HG03103 (cell line): Measurements from ENCODE around the gene GLRX.
"Not testable (repeated sequence)": the region's sequence is repeated elsewhere in the genome, so short reads cannot be mapped to it uniquely, and the experiment has no call there.

Experiments
- ATAC-seq: cut with Tn5 transposase; IDR thresholded peaks from one replicate; pipeline ENCODE4 v1.9.1; 2021; ENCODE audit warnings: low read depth; ENCODE audit not compliant: unreplicated experiment

GLRX gene

DNA sequence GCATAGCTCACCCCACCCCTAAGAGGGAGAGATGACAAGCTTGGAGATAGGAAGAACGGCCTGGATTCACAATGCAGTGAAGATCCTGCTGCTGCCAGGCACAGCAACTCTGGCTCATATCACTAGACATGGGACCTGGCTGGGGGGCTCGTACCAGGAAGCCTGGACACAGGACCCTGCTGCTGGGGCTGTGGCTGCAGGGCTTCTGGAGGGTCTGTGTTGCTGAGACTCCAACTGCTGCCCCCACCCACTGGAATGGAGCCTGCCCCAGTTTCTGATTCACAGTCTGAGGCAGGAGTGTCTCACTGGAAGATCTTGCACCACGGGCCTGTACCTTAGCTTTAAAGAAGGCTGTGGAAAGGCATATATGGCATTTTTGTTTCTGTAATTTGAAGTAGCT, 31.0 kb upstream of the GLRX start:
- ATAC-seq = no peak

DNA sequence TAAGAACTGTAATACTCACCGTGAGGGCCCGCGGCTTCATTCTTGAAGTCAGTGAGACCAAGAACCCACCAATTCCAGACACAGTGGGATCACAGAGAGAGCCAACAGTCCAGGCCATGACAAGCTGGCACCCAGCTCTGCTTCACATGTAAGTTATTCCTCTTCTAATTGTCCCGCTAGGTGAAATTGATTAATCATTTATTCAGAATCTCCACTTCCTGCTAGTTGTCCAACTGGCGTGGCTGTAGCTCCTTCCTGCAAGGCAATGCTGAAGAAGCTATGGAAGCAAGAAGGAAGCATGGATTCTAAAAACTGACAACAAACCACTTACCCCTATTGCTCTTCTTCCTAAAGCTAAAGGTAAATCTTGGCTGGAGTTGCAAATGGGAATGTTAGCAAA, 30.0 kb upstream of the GLRX start:
- no peak for ATAC-seq

DNA sequence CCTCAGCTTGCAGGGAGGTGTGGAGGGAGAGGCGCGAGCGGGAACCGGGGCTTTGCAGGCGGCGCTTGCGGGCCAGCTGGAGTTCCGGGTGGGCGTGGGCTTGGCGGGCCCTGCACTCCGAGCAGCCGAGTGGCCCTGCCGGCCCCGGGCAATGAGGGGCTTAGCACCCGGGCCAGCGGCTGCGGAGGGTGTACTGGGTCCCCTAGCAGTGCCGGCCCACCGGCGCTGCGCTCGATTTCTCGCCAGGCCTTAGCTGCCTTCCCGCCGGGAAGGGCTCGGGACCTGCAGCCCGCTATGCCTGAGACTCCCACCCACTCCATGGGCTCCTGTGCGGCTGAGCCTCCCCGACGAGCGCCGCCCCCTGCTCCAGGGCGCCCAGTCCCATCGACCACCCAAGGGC, 28.6 kb upstream of the GLRX start:
- not testable (repeated sequence) for ATAC-seq

DNA sequence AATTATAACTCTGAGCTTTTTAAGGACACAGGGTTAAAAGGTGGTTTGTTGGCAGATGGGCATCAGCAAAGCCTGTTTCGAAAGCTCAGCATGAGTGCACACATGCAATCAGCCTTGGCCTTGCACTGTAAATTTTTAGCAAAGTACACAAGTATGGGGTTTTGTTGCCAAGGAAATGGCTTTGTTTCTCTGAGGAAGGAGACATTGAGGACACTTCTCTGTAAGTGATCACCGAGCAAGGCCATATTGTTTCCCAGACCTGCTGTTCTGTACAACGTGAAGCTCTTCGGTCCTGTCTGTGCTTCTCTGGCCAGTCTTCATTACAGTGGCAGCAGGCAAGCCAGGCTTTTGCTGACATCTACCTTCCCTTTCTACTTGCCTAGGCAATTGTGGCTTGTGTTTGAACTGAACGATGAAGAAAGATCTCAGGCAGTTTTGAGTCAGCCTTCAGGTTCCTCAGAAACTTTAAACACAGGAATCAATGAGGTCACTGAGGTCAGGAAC, 27.9 kb upstream of the GLRX start:
- ATAC-seq = no peak

DNA sequence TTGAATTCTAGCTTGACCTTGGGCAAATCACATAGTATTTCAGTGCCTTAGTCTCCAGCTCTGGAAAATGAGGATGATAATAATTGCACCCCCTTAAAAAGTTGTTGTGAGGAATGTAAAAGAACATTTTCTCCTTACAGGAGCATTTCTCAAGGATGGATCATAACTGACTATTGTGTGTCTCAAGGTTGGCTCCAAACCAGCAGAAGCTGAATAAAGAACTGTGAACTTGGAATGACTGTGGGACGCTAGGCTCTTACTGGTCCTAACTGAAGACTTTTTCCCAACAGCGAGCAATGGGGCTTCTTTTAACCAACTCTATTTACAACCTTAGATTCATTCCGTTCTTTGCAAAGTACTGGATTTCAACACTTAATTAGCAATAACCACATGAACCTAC, 26.2 kb upstream of the GLRX start:
- no peak for ATAC-seq

DNA sequence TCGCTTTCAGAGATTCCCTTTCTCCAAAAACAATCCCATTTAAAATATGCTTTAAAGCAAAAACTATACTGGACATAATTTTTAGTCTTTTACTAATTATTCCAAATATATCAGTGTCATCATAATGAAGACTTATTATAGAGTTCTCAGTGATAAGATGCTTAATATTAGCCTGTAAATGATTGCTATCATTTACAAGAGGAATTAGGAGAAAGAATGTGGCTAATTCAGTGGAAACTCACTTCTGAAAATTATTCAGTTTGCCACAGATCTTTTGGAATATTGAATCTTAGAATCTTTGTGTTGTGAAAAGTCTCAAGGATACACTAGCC, 24.7 kb upstream of the GLRX start:
- no peak for ATAC-seq

DNA sequence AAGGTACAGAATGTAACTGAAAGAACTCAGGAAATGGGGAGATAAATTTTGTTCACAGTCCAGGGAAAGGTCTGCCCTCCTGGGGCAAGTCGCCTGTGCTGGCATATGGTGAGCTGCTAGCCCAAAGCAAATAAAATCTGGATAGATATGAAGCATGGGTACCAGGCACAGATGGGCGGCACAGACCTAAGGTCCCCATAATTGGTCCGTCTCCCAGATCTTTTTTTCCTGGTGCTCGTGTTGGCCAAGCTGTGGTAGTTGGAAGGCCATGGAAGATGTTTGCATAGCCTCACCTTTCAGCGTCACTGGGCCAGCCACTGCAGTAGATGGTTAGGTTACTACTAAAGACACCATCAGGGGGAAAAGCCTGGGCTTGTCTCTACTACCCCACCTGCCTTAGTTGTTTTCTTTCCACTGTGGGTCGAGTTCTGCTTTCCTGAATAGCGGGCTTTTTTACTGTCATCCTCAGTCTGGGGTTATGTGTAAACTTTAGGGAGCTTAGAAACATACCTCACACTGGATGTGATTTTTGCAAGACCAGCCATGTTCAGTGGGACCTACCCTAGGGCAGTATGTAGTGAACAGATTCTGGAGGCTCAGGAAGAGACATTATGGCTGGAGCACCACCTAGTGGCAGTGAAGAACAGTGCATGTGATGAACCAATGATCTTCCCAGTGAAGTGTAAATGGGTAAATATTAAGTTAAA, 24.2 kb upstream of the GLRX start:
- peak; percentile 51 for ATAC-seq

DNA sequence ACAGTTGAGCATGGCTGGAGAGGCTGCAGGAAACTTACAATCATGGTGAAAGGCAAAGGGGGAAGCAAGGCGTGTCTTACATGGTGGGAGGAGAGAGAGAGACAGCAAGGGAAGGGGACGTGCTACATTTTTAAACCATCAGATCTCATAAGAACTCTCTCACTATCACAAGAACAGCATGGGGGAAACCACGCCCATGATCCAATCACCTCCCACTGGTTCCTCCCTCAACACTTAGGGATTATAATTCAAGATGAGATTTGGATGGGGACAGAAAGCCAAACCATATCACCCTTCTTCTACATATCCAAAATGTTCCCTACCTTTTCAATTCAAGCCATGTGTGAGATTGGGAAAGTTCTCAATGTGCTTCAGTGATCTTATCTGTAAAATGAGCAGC, 22.9 kb upstream of the GLRX start:
- no peak for ATAC-seq

DNA sequence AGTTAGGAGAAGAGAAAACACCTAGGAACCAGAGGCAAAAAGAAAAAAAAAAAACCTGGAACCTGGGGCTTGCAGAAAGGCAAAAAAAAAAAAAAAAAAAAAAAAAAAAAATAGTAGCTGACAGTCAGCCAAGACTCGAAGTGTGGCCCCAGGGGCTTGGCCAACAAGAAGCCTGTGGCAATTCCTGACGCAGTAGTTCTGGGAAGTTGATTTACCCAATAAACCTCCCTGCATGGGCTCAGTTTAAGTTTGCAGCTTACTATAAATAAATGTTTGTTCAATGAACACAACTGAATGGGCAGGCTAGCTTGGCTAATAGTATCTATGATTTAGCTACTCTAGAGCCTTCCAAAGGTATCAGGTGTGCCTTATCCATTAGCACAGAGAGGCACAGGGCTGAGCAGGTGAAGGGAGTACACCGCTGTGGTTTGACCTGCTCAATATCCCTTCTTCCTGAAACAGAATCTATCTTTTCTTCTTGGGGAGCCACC, 21.3 kb upstream of the GLRX start:
- ATAC-seq = no peak

DNA sequence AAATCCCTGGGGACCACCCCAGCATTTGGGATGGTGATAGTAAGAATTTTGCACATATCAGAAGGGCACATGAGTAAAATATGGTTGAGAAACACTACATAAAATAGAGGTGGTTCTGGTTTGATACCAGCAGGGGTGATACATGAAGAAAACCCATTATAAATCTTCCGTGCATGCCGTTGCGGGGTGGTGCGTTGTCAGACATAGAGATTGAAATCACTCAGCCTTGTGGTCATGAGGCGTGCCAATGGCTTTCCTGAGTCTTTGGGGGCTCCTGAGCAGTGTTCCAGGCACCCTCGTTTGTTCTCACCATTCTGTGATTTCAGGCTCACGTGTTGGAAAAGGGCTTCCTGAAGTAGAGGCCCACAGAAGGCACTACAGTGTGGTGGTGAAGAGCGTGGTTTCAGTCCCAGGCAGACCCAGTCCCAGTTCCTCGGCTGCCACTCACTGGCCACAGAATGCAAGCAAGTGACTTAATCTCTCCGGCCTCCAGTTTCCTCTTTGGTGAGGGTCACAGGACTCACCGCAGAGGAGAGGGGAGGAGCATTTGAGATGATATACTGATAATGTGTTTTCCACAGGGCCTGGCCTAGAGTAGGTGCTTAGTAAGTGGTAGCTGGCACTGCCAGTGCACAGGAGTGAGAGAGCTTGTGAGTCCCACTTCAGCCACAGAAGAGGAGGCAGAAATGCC, 20.5 kb upstream of the GLRX start:
- ATAC-seq = peak; percentile 85

DNA sequence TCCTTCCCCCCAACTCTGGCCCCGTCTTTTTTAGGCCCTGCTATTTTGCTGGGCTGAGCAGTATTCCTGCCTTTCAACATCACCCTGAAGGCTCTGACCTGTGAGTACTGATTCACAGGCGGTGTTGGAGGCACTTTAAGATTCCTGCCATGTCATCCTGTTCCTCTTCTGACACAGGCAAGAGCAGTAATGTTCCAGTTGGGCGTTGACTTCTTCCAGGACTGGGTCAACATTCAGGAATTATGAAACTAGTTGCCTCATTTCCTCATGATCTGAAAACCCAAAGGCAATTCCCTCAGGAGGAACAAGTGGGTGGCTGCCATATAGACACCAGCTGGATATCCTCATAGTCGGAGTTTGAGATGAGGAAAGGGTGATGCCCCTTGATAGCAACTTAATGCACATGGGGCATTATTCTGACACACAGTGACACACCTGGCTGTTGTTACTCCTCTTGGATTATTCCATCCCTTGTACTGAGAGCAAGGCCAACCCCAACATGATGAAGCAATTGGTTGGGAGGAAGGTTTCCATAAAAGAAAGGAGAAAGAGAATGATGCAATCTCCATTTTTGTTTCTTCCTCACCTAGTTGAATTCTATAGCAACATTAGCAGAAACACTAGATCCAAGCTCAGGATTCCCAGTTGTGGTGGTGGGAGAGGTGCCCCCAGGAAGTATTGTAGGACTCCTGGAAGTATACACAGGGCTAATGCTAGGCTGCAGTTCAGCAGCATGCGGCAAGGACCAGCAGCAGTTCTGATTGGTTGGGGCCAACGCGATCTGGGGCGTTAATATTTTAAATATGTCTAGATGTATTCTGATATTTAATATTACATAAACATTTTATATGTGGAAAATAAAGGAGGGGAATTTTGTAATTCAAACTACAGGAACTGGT, 19.6 kb upstream of the GLRX start:
- no peak for ATAC-seq

DNA sequence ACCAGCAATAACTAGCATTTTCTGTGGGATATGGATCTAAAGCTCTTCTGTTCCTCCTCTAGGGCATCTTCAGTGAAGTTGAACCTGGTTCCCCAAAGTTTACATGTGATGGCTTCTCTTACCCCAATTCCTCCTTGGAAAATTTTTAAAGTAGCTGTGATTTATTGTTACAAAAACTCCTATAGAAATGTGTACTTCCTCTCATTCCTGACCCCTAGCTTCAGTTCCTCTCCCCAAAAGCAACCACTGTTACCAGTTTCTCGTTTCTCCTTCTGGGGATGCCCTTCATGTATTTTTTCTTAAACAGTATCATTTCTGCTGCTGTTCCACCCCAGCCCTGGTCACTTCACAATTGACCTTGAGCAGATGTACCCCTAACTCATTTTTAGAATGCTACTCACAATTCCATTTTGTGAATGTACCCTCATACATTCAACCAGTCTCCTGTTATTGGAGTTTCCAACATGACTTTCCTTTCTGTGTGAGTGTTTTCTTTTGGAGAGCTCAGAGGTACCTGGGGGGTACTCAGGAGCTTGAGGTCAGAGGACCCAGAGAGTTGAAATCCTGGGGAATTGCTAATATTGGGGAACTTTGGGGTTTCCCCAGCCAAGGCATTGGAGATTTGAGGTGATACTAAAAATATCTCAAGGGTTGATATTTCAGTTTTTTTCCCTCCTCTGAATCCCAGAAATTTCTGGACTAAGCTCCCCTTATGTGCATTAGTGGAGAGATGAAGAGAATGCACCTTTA, 18.6 kb upstream of the GLRX start:
- ATAC-seq = no peak

DNA sequence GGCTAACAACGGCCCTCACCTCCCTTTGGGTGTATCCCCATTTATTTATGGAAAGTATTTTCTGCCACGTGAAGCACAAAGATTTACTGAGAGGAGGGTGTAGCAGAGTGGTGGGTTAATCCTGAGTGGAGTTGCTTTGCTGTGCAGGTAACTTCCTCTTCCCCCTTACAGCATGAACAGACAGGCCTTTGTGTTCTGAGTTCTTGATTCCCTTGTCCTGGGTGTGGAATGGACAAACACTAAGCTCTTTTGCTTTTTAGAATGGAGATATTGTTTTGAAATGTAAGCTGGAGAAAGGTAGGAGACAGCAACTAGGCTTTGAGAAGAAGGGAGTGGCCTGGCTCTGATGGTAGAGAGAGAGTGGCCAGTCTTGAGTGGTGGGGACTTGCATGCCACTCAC, 17.1 kb upstream of the GLRX start:
- no peak for ATAC-seq

DNA sequence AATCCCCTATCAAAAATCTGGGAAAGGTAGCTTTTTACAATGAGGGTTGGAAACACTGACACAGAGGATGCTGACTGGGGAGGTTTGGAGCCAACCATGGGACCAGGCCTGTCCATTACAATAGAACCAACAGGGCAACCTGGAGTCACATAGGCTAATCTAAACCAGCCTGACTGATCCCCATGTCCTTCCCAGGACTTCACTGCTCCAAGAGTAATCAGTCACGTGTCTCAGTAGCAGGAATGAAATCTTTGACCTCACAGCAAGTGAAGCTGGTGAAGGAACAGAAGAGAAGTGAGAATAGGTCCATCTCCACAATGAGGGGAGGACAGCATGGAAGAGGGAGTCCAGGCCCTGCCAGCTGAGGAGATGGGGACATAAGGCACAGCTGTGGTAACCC, 16.0 kb upstream of the GLRX start:
- no peak for ATAC-seq

DNA sequence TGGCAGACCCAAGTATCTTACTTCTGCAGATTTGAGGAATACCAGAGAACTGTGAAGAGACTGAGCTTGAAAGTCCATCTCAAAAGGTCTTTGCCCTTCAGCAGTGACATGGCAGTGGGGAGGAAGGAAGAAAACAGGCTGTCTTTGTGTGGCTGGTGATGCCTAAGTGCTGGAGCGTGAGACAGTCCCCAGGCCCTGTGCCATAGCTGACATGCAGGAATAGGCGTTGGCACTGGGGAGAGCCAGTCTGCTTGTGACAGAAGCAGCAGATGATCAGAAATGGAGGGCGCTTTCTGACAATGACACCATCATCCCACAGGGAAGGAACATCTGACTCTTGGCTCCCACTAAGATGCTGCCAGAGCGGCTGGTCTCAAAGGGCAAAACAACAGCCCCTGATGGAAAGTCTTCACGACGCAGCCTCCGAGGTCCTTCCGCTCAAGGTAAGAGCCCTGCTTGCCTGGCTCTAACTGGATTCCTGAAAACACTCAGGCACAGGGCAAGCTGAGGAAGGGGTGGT, 15.5 kb upstream of the GLRX start:
- no peak for ATAC-seq

DNA sequence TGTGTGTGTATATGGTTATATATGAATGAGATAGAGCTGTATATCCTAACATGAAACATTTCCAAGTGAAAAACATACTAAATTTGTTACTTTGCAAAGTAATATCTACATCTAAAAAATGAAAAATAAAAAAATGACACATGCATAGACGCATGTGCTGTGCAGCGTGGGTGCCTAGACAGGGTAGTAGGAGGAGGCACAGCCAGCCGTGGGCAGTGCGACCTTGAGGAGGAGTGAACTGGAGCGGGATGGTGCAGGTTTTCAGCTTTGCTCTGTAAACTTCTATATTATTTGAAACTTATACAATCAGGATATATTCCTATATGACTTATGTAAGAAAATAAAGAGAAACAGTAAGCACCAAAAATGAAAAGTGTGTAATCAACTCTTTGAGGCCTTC, 15.0 kb upstream of the GLRX start:
- no peak for ATAC-seq

DNA sequence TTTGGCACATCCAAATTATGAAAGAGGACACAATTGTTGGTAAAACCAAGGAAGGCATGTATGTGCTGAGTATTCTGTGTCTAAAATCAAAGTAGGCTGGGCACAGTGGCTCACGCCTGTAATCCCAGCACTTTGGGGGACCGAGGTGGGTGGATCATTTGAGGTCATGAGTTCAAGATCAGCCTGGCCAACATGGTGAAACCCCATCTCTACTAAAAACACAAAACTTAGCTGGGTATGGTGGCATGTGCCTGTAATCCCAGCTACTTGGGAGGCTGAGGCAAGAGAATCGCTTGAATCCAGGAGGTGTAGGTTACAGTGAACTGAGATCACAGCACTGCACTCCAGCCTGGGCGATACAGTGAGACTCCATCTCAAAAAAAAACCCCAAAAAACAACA, 14.4 kb upstream of the GLRX start:
- not testable (repeated sequence) for ATAC-seq

DNA sequence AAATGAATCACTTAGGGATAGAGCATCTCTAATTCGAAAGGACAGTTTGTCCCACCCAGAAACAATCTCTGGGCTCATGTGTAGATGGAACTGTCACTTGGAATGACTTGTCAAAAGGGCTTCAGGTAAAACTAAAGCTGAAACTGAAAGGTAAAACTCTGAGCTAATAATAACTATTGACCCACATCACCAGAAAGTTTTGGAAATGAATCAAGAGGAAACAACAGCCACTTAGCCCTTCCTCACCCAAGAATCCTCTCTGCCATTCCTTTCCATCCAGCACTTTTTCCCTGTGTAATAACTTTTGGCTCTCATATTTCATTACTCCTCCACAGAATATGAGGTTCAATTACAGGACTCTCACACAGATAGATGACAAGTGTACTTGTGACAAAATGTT, 14.0 kb upstream of the GLRX start:
- no peak for ATAC-seq

DNA sequence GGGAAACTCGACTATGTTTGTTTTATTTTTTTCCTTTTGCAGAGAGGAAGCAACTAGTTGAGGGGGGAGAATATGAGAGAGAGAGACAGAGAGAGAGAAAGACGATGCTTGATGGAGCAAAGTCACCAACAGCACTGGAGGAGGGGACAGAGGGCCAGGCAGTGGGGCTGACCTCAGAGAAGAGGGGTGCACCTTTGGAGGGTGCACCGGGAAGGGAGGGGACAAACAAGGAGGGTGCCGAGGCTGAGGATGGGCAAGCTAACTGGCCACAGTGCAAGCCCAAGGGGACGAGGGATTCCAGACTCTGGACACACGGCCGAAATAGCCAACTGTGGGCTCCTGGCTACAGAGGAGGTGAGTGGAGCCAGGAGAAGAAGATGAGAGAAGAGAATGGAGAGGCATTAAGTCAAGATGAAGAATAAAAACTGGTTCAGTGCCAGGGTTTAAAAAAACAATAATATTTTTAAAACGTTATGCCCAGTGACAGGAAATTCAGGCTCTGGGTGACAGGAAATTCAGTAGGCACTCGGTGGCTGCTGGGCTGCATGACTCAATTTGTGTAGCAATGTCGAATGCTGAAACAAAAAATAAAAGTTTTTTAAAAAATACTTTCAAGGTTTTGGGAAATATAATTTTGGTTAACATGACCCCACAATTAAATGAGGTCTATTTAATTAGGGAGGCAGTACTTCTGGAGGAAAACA, 13.3 kb upstream of the GLRX start:
- ATAC-seq = no peak

DNA sequence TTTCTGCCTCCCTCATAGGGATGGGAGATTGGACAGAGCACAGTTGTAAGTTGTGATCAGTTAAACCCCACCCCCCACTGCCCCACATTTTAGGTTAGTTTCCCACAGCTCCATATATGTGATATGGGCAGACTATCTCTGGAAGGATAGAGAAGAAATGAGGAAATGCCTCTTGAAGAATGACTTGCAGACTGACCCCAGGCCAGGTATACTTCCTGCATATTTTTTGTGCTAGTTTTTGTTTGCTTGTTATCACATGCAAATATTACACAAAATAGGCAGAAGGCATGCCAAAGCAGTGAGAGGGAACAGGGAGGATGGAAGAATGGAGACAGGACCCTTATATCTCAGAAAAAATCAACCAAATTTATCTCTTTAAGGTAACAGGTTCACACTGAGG, 10.1 kb upstream of the GLRX start:
- no peak for ATAC-seq
